HG03025 (cell line): ENCODE measurements around the gene KLHL30.
"Not testable (repeated sequence)": the region's sequence is repeated elsewhere in the genome, so short reads cannot be mapped to it uniquely, and the experiment has no call there.

Experiments
- ATAC-seq: cut with Tn5 transposase; IDR thresholded peaks from one replicate; pipeline ENCODE4 v1.9.1; 2021; ENCODE audit warnings: mild to moderate bottlenecking, moderate library complexity; ENCODE audit not compliant: unreplicated experiment, low FRiP score

Gene KLHL30

DNA sequence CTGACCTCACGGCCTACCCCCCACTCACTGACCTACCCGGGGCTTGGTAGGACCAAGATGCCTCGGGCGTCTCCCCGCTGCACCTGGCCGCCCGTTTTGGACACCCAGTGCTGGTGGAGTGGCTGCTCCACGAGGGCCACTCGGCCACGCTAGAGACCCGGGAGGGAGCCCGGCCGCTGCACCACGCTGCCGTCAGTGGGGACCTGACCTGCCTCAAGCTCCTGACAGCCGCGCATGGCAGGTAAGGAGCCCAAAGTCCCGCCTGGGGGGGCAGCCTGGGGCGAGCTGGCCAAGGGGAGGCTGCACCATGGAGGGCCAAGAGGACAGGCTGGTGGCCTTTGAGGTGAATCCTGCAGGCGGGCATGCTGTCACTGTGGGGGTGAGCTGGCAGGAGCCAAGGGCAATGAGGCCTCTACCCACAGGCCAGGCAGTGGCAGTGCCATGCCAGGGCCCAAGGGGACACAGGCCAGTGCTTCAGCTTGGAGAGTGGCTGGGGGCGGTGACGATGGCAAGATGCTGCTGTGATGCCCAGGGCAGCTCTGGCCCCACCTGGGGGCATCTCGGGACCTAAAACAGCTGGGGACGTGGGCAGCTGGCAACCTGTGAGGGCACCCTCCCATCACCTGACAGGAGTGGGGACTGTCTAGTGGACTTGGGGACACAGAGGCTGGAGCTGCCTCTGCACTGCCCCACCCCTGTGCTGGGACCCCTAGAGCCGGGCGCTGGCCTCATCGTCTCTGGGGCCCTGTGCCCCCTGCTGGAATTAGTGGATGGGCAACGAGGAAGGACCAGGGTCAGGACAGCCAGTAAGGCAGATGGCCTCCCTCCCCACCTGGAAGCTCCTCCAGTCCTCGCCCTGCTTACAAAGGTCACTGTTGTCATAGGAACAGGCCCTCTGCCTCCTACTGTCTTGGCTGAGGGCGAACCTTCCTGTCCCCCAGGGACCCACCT, 36.3 kb upstream of the KLHL30 start:
- no peak for ATAC-seq

DNA sequence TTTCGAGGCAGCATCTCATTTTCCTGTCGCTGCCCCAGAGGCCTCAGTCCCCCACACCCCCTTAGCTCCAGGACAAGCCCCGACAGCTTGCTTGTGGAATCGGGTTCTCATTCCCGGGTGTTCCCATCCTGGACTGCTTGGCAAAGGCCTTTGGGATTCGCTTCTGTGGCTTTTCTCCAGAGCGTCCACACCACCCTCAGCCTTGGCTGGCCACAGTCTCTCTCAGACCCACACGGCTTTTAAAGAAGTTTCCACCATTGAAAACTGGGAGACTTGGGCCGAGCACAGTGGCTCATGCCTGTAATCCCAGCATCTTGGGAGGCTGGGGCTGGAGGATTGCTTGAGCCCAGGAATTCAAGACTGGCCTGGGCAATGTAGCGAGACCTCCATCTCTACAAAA, 35.6 kb upstream of the KLHL30 start:
- no peak for ATAC-seq

DNA sequence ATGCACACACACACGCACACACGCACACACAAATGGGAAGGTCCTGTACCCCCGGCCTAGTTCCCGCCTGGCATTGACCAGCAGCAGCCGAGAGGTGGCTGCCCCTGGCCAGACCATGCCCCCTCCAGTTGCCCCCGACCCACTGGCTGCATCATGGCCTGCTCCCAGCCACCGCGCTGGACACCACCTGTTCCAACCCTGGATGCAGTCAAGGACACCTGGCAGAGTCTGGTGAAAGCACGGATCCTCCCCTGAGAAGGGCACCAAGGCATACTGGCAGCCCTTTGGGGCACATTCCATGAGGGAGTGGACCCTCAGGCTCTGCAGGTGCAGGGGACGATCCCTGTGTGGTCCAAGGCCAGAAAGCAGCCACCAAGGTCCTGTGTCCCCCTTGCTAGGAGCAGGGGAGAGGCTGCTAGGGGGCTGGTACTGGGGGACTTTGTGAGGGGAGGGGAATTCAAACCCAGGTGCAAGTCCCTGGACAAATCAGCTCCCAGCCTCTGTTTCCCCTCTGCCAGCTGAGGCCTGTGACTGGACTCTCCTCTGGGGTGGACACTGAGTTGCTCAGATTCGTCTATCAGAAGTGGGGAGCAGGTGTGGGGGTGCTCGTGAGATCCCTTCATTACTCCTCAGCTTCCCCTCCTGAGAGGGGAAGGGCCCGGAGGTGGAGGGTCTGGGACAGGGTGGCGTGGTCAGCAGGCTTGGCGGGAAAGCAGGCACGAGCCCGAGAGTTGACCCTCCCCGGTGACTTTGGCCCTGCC, 34.8 kb upstream of the KLHL30 start:
- ATAC-seq, result no peak

DNA sequence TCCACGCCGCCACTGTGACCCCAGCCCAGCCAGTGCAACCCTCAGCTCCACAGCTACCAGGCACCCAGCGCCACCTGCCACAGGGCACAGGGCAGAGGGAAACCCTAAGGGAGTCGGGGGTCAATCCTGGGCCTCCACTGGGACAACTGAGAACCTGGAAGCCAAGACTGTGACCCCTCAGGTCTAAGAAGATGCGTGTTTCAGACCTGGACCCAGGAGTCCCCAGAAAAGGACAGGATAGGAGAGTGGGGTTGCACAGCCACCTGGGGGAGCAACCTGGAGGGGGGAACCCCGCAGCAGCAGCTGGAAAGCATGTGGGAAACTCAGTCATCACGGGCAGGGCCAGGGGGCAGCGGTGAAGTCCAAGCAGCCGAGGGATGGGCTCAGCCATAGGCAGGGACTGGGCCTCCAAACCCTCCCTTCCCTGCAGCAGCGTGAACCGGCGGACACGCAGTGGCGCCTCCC, 34.2 kb upstream of the KLHL30 start:
- no peak for ATAC-seq

DNA sequence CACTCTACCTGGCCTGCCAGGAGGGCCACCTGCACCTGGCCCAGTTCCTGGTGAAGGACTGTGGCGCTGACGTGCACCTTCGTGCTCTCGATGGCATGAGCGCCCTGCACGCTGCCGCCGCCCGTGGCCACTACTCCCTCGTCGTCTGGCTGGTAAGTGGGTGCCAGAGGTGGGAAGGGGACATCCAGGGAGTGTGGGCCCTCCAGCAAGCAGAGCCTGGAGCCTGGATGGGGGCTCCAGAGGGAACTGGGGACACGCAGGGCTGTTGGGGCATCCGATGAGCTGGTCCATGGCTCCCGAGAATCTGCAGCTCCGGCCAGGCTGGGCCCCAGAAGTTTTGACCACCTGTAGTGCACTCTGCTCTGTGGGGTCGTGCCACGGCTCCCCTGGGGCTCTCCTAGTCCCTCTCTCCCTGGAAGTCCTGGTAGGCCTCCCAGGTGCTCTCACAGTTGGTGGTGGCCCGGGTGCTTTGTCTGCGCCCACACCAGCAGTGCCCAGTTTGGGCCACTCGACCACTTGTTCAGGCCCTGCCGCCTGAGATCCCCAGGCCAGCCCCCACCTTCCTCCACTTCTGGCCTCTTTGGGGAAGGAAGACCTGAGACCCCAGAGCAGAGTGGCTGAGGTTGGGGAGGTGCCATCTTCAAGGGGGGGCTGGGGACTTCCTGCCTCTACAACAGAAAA, 33.6 kb upstream of the KLHL30 start:
- no peak for ATAC-seq

- no peak for ATAC-seq
Measured at GRCh38 chr2:238105506-238106338, 32.7 kb upstream of the KLHL30 start.

- ATAC-seq, result no peak
Measured at GRCh38 chr2:238106339-238106697, 32.1 kb upstream of the KLHL30 start.

- ATAC-seq, result peak; percentile 13
Measured at GRCh38 chr2:238106698-238107524, 31.6 kb upstream of the KLHL30 start.

- peak; percentile 74 for ATAC-seq
Measured at GRCh38 chr2:238107525-238108422, 30.7 kb upstream of the KLHL30 start.

- no peak for ATAC-seq
Measured at GRCh38 chr2:238108423-238109183, 29.9 kb upstream of the KLHL30 start.

- no peak for ATAC-seq
Measured at GRCh38 chr2:238113611-238114010, 24.9 kb upstream of the KLHL30 start.

DNA sequence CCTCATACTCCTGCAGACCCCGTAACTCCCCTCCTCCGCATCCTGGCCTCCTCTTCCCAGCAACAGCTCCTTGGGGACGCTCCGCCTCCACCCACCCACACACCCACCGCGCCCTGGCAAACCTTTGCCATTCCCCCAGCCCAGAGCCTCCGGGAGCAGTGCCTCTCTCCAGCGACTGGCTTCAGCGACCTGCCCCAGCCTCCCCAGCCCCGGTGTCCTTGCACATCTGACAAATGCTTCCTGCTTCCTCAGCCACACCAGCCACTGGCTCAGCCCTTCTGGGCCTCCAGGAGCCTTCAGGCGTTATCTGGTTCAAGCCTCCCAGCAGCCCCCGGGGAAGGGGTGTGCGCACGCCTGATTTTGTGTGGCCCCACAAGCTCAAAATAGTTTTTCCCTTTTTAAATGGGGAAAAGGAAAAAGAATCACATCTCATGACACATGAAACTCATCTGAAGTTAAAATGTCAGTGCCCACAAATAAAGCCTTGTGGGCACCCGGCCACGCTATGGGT, 24.1 kb upstream of the KLHL30 start:
- ATAC-seq, result no peak

DNA sequence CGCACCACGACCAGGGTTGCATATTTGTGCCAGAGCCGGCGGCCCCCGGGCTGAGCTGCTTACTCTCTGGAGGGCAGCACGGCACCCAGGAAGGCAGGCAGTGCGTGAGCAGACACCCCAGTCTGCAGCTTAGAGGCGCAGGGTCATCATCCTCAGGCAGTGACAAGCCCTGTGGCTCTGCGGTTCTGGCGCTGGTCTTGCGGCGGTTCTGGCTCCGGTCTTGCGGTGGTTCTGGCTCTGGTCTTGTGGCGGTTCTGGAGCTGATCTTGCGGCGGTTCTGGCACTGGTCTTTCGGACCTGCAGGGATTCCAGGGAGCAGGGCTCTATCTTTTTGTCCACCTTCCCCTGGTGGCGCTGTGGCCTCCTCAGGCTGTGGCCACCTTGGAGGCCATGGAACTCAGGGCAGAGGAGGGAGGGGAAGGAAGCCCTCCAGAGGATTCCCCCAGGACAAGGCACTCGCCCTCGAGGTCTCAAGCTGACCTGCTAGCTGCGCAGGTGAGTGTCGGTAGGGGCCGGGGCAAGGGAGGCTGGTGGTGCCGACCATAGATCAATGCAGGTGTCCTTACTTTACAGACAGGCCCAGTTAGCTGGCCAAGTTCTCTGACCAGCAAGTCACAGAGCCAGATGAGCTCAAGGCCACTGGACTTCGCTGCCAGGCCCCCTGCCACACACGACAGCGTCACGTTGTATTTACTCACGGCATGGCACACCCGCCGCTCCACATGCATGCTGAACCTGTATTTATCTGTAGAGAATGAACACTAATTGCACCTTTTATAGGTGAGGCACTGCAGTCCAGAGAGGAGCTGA, 23.4 kb upstream of the KLHL30 start:
- no peak for ATAC-seq

DNA sequence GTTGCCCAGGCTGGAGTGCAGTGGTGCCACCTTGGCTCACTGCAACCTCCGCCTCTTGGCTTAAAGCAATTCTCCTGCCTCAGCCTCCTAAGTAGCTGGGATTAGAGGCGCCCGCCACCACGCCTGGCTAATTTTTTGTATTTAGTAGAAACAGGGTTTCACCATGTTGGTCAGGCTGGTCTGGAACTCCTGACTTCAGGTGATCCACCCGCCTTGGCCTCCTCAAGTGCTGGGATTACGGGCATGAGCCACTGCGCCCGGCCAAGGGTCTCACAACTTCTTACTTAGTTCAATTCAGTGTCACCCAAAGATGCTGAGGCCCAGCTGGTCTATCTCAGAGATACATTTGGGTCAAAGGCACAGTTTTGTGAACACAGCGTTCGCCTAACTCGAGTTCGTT, 22.8 kb upstream of the KLHL30 start:
- ATAC-seq, result not testable (repeated sequence)

DNA sequence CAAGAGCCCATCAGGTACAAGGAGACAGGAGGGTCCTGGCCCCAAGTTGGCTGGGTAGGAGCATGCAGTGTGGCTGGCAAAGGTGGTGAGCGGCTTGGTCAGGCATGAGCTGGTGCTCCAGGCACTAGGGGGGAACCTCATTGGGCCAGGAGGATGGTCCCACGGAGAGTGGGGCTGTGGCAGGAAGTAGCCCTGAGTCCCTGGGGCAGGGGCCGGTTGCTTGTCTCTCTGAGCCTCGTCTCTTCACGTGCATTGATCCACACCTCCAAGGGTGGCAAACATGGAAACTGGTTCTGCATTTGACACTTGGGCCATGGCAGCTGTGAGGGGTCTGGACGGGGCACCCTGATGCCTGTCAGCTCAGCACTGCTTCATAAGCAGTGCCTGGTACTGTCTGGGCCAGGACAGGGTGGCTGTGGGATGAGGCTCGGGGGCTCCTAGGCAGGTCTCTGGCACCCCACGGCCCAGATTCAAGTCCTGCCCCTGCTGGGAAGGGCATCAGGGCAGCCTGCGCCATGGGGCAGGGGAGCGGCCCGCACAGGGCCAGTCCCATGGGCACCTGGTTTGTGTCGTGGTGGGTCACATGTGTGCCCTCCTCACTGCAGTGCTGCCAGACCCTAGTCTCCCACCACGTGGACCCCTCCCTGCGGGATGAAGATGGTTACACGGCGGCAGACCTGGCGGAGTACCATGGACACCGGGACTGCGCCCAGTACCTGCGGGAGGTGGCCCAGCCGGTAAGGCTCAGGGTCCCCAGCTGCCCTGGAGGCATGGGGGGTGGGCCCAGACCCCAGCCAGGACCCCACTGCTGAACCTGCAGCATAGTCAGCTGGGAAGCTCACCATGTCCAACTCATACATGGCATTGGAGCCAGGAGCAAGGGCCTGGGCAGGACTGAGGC, 21.9 kb upstream of the KLHL30 start:
- ATAC-seq, result no peak
